ENCODE measurements around the gene MDGA2. TPM values are rescaled to one million over a fixed set of nuclear protein-coding genes. Genes with fewer than 3 reads are reported as not detected.

The MDGA2 gene
- 0.09 TPM in 1 of 5 replicates, not detected in the others for total RNA-seq (2022; extraction: Qiagen RNA extraction; ENCODE audit: low read depth)

GRCh38 chr14:47675466-47676314 lies at the start of gene MDGA2:
Gene MDGA2 (minus strand): TSS chr14:47675605.

